GM18870 (cell line): ENCODE measurements around the gene F2.
A peak's percentile ranks its signal among the peaks of the same experiment; 100 is the strongest.
"Not testable (repeated sequence)": the region's sequence is repeated elsewhere in the genome, so short reads cannot be mapped to it uniquely, and the experiment has no call there.

ENCODE experiments used
- ATAC-seq: cut with Tn5 transposase; IDR thresholded peaks from one replicate; pipeline ENCODE4 v1.9.1; 2021; ENCODE audit warnings: moderate library complexity; ENCODE audit not compliant: unreplicated experiment

Gene F2

GRCh38 chr11:46684367-46684766 lies 34.6 kb upstream of the F2 start:
- ATAC-seq = no peak

GRCh38 chr11:46686886-46687795 lies 31.9 kb upstream of the F2 start:
- no peak for ATAC-seq

- ATAC-seq = no peak
These were observed 28.3 kb upstream of the F2 start for GRCh38 chr11:46690702-46691101.

- no peak for ATAC-seq
These were observed 26.6 kb upstream of the F2 start for GRCh38 chr11:46692450-46692849.

- no peak for ATAC-seq
These were observed 25.4 kb upstream of the F2 start for GRCh38 chr11:46693597-46694012.

- no peak for ATAC-seq
These were observed 24.9 kb upstream of the F2 start for GRCh38 chr11:46694072-46694471.

DNA sequence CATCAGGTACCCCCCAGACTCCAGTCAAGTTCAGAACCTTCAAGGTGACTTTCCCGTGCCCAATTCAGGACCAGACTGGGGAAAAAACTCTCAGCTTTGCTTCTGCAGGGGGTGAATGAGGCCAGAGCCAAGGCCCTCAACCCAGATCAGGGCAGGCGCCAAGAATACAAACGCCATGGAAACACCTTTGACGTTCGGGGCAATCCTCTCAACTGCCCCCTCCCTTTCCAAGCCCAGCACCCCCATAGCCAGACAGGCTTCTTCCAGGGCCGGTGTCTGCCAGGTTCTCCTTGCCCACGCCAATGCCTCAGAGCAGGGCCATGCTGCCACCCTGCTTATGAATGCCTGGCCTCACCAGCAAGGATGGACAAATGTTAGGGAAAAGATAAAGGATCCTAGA lies 24.4 kb upstream of the F2 start:
- ATAC-seq = no peak

GRCh38 chr11:46695345-46696211 lies 23.4 kb upstream of the F2 start:
- no peak for ATAC-seq

DNA sequence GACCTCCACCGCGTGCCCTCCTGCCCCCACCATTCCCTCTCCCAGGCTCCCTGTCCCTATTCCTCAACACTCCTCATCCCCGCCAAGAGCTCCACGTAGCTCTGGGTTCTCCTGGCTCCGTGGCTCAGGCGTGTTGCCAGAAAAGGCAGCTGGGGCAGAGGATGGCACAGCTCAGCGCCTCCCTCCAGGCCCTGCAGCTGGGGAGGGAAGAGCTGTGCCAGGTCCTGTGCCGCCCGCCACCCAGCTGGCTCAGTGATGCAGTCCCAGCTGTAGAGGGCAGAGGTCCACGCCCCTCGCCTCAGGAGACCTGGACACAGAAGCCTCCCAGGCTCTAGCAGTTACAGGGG lies 22.8 kb upstream of the F2 start:
- no peak for ATAC-seq

GRCh38 chr11:46697303-46697702 lies 21.7 kb upstream of the F2 start:
- ATAC-seq = no peak

GRCh38 chr11:46697723-46698122 lies 21.3 kb upstream of the F2 start:
- no peak for ATAC-seq

DNA sequence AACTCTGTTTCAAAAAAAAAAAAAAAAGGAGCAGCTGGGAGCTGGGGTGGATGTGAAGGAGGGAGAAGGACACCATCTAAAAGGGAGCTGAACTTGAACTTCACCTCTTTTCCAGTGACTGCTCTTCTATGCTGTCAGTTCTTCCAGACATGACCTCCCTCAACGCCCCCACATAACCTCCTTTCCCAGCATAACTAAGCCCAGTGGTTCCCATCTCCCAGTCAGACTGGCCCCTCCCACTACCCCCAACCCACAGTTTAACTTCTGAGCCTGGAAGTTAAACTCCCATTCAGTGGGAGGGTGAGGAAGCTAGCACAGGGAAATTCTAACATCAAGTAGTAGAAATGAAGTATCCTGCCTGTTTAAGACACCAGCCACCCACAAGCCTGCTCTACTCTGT lies 20.4 kb upstream of the F2 start:
- no peak for ATAC-seq

- ATAC-seq = peak; percentile 90
These were observed 18.6 kb upstream of the F2 start, which contains the start of the genes ARHGAP1 and ZNF408 for GRCh38 chr11:46700241-46701077. Gene ARHGAP1, minus strand, starts transcription at chr11:46700619. Its CDS starts 4,512 bp downstream, at chr11:46696107. Gene ZNF408, plus strand, starts transcription at chr11:46701031. Its CDS starts 17 bp downstream, at chr11:46701048.

- no peak for ATAC-seq
These were observed 17.8 kb upstream of the F2 start for GRCh38 chr11:46701078-46701654.

DNA sequence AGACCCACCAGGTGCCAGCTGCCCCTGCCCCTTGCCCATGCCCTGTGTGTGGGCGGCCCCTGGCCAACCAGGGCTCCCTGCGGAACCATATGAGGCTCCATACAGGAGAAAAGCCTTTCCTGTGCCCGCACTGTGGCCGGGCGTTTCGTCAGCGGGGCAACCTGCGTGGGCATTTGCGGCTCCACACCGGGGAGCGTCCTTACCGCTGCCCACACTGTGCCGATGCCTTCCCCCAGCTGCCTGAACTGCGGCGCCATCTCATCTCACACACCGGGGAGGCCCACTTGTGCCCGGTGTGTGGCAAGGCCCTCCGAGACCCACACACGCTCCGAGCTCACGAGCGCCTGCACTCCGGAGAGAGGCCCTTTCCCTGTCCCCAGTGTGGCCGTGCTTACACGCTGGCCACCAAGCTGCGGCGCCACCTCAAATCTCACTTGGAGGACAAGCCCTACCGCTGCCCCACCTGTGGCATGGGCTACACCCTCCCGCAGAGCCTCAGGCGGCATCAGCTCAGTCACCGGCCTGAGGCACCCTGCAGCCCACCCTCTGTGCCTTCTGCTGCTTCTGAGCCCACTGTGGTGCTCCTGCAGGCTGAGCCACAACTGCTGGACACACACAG lies 13.8 kb upstream of the F2 start:
- ATAC-seq = no peak

DNA sequence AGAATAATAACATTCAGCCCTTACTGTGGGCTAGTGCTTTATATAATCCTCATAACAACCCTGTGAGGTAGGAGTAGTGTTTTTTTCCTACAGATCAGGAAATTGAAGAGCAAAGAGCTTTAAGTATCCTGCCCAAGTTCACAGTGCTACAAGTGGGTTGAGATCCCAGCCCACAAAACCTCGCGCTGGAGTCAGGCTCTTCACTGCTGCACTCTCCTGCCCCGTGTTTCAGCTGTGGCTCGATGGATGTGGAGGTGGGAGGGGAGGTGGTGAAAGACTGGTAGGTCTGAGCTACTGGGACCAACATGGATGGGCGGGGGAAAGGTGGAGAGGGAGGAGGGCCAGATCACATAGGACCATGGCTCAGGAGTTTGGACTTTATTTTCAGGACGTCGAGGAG lies 12.1 kb upstream of the F2 start:
- ATAC-seq = no peak

- ATAC-seq = not testable (repeated sequence)
These were observed 9.7 kb upstream of the F2 start for GRCh38 chr11:46709351-46709750.

DNA sequence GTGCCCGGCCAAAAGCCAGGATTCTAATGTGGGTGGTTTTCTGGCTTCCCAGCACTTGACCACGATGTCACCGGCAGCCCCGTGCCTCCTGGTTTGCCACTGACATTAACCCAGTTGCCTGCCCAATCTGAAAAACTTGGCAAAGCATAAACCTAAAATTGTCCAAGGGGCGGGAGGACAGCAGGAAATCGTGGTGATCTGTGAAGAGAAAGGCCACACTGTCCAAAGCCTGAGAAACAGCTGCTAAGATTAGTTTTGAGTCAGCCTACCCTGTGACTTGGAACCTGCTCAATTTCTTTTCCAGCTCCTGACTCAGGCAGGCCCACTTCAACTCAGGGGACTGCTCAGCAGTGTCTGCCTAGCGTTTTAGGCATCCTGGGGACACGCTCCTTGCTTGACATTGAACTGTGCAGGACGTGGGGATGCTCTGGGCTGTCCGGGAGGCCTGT lies 8.2 kb upstream of the F2 start:
- no peak for ATAC-seq

DNA sequence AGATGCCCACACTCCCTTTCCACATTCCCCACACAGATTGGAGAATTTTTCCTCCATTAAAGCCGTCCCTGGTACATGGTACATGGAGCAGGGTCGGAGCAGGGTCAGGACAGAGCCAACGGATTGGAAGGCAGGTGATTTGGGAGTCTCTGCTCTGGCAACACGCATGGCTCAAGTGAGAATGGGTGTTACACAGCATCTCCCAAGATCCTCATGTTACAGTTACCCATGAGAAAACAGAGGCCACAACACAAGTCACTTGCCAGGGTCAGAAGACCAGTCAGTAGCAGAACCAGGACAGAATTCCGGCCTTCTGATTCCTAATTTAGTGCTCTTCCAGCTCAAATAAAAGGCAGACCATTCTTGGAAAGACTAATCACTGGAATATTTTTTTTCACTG lies 7.7 kb upstream of the F2 start:
- no peak for ATAC-seq
